CD4-positive, alpha-beta T cell treated with Interleukin-17A for 4 hours (primary cell): Measurements from ENCODE around the gene CABLES1.
"Not testable (repeated sequence)": the region's sequence is repeated elsewhere in the genome, so short reads cannot be mapped to it uniquely, and the experiment has no call there.

Source experiments
- DNase-seq: peaks from one replicate; pipeline ENCODE4 v3.0.0-alpha.2; 2020; ENCODE audit warnings: mixed read lengths

Gene CABLES1

DNA sequence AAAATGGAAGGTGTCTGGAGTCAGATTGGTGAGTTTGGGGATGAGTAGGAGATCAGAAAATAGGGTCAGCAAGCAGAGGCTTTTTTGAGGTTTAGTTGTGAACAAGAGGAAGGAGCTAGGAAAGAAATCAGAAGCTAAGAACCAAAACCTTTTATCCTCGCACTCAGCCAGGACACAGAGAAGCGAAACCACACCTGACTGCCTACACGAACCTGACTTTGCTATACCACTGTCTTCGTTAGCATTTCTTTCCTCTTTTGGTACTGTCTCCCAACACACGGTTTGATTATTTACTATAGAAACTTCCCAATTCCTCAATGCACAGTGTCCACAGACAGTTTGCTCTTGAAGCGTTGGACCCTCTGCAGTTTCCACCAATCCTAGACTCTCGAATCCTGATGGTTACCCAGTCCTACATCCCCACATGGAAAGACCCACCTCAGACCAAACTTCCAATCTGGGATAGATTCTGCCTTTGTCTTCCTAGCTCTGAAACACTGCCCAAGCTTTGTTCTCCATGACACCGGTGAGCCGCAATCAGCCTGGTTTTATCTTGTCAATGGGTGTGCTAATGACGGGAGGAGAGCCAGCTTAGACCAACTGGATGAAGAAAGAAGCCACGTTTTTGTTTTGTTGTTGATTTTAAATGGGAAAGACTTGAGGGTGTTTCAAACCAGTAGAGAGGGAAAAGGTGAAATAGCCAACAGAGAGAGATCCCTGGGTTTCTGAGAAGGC, 137.4 kb downstream of the CABLES1 start:
- DNase-seq, result no peak

DNA sequence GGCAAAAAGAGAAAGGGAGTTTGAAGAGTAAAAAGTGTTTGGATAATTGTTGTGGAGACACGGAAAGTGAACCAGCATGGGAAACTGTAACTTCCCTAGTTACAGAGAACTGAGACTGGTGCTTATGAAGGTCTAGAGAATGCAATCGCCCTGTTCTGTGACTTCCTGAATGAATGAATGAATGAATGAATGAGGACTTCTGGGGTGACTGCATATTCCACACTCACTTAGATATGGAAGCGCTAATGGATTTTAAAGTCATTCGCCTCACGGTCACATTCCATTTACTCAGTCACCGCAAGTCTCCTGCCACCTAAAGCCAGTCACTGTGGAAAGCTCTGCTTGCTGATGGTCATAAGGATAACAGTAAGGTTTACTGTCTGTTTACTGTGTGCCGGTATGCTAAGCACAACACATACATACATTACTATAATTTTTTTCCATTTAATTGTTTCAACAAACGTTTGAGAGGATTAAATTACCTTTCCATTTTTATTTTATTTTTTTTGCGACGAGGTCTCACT, 138.2 kb downstream of the CABLES1 start:
- no peak for DNase-seq

DNA sequence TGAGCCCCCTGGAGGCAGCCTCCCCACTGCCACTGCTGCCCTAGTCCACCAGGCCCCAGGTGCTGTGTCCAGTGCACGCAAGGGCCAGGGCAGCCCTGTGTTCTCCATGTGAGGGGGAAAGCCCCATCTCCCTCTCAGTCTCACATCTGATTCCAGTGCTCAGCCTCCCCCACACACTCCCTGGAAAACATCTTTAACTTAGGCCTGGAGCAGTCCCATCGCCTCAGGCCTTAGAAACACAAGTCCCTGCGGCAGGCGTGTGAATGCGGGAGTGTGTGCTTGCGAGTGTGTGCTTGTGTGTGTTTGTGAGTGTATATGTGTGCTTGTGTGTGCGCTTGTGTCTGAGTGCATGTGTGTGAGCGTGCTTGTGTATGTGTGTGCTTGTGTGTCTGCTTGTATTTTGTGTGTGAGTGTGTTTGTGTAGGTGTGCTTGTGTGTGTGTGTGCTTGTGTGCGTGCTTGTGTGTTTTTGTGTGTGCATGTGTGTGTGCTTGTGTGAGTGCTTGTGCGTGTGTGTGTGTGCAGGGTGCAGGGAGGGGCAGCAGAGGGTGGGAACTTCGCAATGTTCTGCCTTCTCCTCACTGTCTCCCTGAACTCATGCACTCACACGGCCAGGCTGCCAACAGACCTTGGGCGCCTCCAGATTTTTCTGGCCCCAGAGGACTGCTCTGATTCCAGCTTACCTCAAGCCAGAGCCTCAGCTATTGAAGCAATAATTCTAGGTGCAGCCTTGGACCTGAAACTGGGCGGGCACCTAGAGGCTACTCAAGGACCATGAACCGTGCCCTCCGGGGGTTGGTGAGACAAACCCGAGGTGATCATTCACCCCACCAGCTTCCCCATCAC, 139.6 kb downstream of the CABLES1 start:
- DNase-seq, result no peak

DNA sequence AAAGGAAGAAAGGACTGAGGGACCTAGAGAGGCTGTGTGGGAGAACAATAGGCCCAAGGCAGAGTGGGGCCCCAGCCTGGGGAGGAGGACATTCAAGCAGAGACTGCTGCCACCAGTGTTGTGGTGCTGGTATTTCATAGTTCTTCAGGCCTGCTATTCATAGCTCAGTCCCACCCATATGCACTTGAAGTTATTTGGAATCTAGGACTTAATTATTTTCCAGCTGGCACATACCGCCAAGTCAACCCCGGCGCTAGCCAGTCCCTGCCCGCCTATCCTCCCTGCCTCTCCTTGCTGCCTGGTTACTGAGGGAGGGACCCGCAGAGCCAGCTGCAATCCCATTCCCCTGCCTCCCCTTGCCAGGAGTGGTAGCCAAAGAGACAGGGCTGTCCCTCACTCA, 141.2 kb downstream of the CABLES1 start:
- DNase-seq, result no peak

DNA sequence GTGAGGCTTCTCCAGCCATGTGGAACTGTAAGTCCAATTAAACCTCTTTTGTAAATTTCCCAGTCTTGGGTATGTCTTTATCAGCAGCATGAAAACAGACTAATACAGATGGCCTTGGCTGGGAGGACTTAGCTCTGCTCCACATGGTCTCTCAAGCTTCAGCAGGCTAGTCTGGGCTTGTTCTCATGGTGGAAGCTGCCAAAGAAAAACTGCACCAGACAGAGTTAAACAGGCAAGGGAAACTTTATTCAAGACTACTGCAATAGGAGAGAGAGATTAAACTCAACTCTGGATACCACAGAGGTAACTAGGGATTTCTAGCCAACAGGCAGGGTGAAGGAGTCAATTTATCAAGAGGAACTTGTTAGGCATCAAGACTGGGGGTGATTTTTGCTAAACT, 142.1 kb downstream of the CABLES1 start:
- no peak for DNase-seq

DNA sequence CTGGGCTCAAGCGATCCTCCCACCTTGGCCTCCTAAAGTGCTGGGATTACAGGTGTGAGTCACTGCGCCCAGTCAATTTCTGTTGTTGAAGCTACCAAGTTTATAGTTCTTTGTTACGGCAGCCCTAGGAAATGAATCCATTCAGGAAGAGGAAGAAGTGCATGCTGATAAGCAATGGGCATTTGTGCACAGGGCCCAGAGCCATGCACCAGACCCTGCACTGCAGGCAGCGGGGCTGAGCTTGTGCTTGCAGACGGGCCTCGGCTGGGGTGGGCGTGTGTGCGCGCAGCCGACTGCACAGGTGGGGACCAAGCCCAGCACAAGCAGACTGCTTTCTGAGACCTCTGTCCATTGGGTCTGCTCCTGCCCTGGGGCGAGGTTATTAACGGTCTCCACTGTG, 144.6 kb downstream of the CABLES1 start:
- DNase-seq, result no peak

DNA sequence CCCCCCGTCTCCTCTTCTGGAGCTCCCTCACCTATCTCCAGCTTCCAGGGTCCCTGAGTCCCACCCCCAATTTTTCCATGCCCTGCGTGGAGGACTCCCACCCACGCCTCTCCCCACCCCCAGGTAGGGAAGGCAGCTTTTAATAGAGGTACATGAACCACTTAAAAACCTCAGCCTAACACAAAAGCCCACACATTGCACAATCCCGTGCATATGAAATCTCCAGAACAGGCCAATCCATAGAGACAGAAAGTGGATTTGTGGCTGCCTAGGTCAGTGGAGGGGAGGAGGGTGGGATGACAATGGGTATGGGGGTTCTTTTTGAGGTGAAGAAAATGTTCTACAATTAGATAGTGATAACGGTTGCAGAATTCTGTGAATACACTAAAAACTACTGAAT, 145.6 kb downstream of the CABLES1 start:
- no peak for DNase-seq

DNA sequence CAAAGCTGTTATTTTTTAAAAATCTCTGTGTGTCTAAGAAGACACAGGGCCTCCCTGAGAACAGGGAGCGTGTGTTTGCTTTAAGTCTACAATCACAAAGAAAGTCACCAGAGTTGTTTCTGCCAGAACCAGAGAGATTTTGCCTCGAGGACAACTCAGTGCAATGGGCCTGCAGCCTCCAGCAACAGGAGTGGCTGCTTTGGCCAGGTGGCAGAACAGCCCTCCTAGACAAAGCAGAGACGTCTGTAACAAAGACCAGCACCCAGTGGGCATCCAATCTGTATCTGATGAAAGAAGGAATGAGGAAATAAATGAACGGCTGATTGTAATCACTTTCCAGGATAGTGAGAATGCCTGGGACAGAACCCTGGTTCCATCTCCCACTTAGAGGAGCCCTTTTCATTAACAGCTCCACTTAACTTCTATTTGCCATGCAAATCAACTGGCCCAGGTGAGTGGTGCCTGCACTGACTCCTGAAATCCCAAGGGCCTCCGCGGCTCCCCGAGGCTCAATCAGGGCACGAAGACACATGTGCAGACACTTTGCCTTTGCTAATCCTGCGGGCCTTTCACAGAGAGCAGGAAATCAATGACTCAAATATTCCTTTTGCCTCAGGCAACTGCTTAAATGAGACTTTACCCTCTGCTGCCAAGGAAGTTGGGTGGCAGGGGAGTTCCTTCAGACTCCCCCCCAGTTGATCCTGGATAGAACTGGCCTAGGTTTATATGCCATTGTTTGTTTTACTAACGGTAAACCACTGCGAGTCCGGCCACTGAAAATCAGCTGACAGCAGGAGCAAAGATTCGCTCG, 146.5 kb downstream of the CABLES1 start:
- DNase-seq, result no peak

DNA sequence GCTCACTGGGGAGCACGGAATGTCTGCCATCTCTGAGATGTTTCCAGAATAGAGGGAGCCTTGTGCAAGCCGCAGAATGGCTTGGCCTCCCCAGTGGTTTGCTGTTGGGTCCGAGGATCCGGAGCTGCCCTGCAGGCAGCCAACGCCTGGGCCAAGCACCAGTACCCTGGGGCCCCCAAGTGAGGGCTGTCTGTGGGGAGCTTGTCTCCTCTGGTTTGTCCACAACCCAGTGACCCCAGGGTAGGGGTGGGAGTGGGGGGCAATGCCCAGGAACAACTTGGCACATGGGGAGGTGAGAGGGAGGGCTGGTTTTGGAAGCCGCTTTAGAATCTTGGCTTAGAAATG, 147.1 kb downstream of the CABLES1 start:
- no peak for DNase-seq

DNA sequence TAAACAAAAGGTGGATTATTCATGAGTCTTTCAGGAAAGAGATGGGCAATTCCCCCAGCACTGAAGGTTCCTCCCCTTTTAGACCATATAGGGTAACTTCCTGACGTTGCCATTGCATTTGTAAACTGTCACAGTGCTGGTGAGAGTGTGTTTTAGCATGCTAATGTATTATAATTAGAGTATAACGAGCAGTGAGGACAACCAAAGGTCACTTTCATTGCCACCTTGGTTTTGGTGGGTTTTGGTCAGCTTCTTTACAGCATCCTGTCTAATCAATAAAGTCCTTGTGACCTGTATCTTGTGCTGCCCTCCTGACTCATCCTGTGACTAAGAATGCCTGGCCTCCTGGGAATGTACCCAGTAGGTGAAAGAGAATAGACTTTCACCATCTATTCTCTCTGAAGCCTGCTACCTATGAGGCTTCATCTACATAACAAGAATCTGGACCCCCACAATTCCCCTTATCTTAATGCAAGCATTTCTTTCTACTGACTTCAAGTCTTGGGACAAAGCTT, 148.7 kb downstream of the CABLES1 start:
- DNase-seq, result no peak

DNA sequence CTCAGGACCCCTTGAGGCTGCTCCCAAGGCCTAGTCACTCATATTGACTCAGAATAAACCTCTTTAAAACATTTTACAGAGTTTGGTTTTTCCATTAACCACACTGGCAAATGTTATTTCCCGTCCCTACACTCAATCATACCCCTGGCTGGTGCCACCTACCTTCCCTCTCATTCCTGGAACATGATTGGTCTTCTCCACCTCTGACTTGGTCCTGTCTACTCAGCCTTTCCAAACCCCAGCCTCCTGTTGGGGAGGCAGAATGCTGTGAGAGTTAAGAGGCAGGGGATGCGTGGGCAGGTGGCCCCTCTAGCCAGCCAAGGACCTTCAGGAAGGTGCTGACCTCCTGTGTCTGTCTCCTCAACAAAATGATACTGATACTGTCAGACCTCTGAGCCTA, 149.3 kb downstream of the CABLES1 start:
- no peak for DNase-seq

DNA sequence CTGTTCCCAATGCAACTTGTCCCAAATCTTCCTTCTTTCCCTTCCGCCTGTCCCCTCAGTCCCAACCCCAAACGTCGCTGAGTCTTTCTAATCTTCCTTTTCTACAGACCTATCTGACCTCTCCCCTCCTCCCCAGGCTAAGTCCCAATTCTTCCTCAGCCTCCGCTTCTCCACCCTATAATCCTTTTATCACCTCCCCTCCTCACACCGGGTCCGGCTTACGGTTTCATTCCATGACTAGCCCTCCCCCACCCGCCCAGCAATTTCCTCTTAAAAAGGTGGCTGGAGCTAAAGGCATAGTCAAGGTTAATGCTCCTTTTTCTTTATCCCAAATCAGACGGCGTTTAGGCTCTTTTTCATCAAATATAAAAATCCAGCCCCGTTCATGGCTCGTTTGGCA, 150.3 kb downstream of the CABLES1 start:
- not testable (repeated sequence) for DNase-seq

DNA sequence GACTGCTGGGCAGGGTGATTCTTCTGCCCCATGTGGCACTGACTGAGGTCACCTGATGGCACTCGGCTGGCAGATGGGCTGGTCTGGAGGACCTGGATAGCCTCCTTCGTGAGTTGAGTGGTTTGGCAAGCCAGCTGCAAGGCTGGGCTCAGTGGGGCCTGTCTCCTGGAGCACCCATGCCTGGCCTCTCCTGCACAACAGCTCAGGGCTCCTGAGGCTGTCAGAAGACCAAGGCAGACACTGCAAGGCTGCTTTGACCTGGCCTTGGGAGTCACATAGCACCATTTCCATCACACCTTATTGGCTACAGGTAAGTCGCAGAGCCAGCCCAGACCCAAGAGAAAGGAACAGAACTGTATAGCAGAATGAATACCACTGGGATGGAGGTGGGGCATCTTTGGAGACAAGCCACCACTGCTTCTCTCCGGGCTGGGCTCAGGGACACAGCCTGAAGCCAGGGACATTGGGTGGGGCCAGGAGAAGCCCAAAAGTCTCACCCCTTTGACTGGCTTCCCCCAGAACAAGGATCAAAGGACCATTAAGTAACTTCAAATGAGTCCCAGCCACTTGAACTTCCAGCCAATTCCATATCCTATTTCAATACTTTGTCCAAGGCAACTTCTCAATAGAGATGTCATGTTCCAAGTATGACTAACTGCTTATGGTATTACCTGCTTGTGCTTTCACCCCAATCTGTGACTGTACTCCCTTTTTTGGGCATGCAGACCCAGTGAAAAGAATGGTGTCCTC, 156.3 kb downstream of the CABLES1 start:
- DNase-seq, result no peak

DNA sequence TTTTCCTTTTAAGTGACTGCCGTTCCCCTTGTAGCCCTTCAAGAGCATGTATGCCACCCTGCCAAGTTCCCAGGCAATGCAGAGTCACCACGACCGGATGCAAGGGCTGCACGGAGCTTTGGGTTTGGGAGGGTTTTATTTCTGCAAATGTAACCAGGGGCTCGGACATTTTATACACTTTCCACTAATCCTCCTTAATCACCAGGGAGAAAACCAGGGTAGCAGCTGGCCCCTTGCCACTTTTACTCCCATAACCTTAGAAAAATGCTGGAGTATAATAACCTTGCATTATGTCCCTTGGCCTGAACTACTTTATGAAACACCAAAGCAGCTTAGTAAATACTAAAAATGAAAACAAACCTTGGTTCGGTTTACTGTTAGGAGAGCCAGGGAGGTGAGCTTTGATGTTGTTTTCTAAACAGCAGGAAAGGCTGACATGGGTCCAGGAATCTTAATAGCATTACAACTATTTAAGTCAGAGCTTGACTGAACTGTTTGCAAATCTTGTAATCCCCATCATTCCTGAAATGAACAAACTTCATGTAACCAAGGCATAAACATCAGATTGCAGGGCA, 165.0 kb downstream of the CABLES1 start:
- DNase-seq, result no peak

DNA sequence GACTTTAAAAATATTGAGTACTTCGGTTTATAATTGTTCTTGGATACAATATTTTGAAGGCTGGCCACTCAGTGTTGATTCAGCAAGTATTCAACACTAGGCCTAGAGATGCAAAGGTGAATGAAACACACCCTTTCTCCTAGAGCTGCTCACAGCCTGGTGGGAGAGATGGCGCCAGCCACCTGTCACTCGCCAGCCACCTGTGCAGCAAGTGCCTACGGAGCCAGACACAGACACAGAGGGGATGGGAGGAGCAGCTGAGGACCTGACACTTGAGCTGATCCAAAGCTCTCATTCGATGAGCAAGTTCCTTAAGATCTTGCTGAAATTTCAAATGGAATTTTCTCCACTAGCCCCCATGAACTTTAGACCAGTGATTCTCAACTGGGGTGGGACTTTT, 166.7 kb downstream of the CABLES1 start:
- DNase-seq, result no peak

DNA sequence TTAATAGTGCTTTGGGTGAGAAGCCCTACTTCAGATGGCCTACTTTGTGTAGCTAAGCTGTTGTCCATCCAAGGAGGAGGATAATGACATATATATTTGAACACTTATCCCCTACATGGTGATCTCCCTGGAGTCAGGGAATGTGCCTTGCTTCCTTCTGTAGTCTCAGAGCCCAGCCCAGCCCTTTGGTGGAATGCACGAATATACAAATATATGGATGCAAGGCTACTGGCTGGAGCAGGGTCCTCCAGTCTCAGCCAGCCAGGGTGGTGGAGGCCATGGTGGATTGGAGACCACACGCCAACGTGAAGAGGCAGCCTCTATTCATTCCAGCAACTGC, 167.2 kb downstream of the CABLES1 start:
- DNase-seq, result no peak

DNA sequence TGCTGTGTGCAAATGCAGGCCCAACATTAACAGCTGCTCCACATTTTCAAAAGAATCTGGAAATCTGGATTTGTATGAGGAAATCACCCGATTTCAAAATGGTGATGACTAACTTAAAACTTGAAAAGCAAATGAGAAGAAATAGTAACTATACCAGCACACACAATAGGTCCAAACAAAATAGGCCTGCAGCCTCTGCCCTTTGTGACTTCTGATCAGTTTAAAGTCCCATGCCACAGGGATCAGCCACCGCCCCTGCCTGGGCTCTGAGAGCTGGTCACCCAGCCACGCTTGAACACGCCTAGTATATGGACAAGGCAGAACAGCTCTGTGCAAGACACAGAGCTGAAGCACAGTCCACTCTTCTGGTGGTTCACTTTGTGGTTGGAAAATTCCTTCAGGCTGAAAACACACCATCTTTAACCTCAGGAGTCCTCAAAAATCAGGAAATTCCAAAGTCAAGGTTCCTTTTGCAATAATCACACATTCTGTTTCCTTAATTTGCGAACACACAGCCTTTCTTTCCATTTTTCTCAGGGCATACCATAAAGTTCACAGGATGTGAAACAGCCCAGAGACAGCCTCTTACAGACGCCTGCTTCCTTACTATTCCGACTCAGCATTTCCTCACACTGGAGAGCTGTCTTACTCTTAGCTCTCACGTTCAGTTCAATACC, 167.7 kb downstream of the CABLES1 start:
- DNase-seq, result no peak

DNA sequence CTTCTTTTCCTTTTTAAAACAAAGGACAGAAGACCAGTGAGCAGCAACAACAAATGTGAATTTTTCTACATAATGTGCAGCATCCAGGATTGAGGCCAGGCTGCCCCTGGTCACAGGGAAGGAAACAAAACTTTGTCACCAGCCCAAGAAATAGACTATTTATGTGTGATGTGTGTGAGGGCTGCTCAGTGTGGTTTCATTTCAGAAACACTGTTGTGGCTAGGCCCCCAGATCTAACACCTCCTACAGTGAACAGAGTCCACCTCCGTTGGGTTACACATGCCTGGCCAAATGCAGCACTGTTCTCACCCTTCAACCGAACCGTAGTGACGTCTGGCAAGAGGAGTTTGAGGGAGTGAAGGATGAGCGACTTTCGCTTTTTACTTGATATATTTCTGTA, 171.5 kb downstream of the CABLES1 start:
- no peak for DNase-seq

DNA sequence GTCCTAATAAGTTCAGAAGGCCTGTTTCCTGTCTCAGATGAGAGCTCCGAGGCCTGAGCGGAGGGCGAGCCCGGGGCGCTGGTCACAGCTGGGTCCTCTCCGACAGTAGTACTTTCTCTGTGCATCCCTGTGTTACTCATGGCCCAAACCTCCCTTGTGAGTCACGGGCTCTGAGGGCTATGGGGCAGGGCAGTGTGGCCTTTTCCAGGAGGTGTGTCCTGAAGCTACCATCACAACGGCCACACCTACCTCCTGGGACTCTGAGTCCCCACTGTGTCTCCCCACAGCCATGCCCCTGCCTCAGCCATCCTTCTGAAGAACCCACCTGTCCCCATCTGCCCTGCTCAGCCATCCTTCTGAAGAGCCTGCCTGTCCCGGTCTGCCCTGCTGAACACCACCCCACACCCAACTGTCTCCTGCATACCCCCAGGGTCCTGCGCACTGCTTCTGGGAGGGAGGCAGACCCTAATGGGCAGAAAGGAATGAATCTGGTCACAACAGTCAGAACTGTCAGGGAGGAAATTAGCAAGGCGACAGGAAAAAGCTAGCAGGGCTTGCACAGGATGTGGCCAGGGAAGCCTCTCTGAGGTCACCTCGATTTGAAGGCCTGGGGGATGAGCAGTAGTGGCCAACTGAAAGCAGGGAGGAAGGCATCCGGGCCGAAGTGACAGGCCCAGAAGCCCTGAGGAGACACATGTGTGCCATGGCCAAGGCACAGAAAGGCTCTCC, 172.4 kb downstream of the CABLES1 start:
- DNase-seq, result no peak
